ENCODE results near the gene RPTOR. TPM values are rescaled to one million over a fixed set of nuclear protein-coding genes. Genes with fewer than 3 reads are reported as not detected.

RPTOR gene
- total and polyA plus RNA-seq, 2 donors (not counting 3 experiments of a cell fraction or from before 2014, with no cell fraction given) = 10.7 to 41.8 TPM

DNA sequence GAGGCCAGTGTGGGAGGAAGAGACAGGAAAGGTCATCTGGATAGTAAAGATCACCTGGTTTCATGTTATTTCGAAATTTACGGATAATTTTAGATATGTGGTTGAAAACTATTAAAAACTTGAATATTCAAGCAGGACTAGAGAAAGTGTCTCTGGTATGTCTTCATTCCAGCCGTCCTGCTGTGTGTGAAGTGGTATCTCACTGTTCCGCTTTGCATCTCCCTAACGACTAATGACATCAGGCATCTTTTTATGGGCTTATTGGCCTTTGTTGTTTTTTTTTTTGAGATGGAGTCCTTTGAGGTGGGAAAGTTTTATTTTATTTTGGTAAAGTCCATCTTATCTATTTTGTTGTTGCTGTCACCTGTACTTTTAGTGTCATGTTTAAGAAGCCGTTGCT is 232.6 kb downstream of the RPTOR start:
- Histone ChIP-seq H4K20me1 (replicated peaks; ENCODE audit: control insufficient read depth, extremely low read depth, insufficient read depth, low read length) (no peaks in the 10 kb centered on the region), H3K36me3 (ENCODE audit: control insufficient read depth in 2 of 2, extremely low read depth in 1 of 2, insufficient read depth in 2 of 2, low read length in 2 of 2) (peaks cover 0 to 5% of the 10 kb centered on the region in 2 experiments), H3K27me3 (ENCODE audit: control insufficient read depth in 2 of 2, insufficient read depth in 2 of 2, low read length in 2 of 2) (no peaks in the 10 kb centered on the region), H3K9ac (replicated peaks; ENCODE audit: extremely low read depth, insufficient read depth, low read length) (no peak overlapping the region), H3K4me2 (ENCODE audit: insufficient read depth, low read length) (no peak overlapping the region), H3K9me3 (replicated peaks; ENCODE audit: control insufficient read depth, insufficient read depth, low read length) (no peaks in the 10 kb centered on the region), H3K4me3 (replicated peaks in 1 of 3; ENCODE audit: insufficient read depth in 1 of 3, low read depth in 1 of 3, low read length in 3 of 3) (no peak overlapping the region), H3K4me1 (ENCODE audit: control insufficient read depth, extremely low read depth, insufficient read depth, low read length) (peaks cover 3% of the 10 kb centered on the region), H3K27ac (ENCODE audit: insufficient read depth, low read depth, low read length) (no peak overlapping the region), H3K79me2 (ENCODE audit: control insufficient read depth, insufficient read depth, low read length) (no peaks in the 10 kb centered on the region), H2AFZ (ENCODE audit: low read depth, low read length) (no peak overlapping the region), H3K9me1 (replicated peaks; ENCODE audit: control insufficient read depth, extremely low read depth, insufficient read depth, low read length) (no peaks in the 10 kb centered on the region)
- BruUV-seq (replicated peaks) = no TSS peak
- intact Hi-C loops (cut with micrococcal nuclease) (no loop called here), dilution Hi-C loops (cut with MboI; ENCODE audit: extremely low pct_ligation_motif_present, low sequenced_read_pairs) (no loop called here)
- TF ChIP-seq EZH2 (IDR thresholded peaks at IDR 0.05; ENCODE audit: borderline replicate concordance, low read depth, low read length, severe bottlenecking) (no peak), POLR2AphosphoS5 (IDR thresholded peaks at IDR 0.05; ENCODE audit: insufficient read depth, low read depth, low read length) (no peak), GATA2 (IDR thresholded peaks at IDR 0.05; ENCODE audit: insufficient read depth, insufficient read length, low read depth, low read length) (no peak), MYC (IDR thresholded peaks at IDR 0.05; ENCODE audit: low read depth, low read length) (no peak), POLR2A (IDR thresholded peaks at IDR 0.05; ENCODE audit: low read depth, low read length) (no peak), FOS (IDR thresholded peaks at IDR 0.05; ENCODE audit: borderline replicate concordance, insufficient read depth, low read length) (no peak), JUN (IDR thresholded peaks at IDR 0.05; ENCODE audit: borderline replicate concordance, insufficient read depth, insufficient read length, low read depth) (no peak)
- TF ChIP-seq, protein P1, sequence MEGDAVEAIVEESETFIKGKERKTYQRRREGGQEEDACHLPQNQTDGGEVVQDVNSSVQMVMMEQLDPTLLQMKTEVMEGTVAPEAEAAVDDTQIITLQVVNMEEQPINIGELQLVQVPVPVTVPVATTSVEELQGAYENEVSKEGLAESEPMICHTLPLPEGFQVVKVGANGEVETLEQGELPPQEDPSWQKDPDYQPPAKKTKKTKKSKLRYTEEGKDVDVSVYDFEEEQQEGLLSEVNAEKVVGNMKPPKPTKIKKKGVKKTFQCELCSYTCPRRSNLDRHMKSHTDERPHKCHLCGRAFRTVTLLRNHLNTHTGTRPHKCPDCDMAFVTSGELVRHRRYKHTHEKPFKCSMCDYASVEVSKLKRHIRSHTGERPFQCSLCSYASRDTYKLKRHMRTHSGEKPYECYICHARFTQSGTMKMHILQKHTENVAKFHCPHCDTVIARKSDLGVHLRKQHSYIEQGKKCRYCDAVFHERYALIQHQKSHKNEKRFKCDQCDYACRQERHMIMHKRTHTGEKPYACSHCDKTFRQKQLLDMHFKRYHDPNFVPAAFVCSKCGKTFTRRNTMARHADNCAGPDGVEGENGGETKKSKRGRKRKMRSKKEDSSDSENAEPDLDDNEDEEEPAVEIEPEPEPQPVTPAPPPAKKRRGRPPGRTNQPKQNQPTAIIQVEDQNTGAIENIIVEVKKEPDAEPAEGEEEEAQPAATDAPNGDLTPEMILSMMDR (IDR thresholded peaks at IDR 0.05; ENCODE audit: extremely low read depth in 1 of 2, insufficient read depth in 1 of 2, low read depth in 1 of 2, low read length in 2 of 2) = no peak
- TF ChIP-seq, protein P2, sequence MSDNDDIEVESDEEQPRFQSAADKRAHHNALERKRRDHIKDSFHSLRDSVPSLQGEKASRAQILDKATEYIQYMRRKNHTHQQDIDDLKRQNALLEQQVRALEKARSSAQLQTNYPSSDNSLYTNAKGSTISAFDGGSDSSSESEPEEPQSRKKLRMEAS (IDR thresholded peaks at IDR 0.05; ENCODE audit: insufficient read depth, insufficient read length) = no peak
- ChIA-PET CTCF (interaction anchor here (0.8 to 1.2 kb wide), 2 partner anchors 9 to 16 kb away, joined by 3 read pairs; no protein-coding TSS in a partner anchor), POLR2A (interaction anchor here (0.6 kb wide), 1 partner anchor 196 kb away, joined by 4 read pairs; no protein-coding TSS in a partner anchor)
- DNase-seq (ENCODE audit: low read depth, low spot score) = no peak
- no peak for FAIRE-seq

Measured in endothelial cell of umbilical vein (primary cell).